HS-27A (cell line): ENCODE results near the gene AFF1.

Source experiments
- DNase-seq: peaks from one replicate; pipeline ENCODE4 v3.0.0-alpha.2; 2012; ENCODE audit warnings: low read depth, missing footprints

The AFF1 gene

GRCh38 chr4:86950831-86951525 lies 16.2 kb downstream of the AFF1 start:
- no peak for DNase-seq

- DNase-seq = no peak
Measured at GRCh38 chr4:86955888-86956451, 21.2 kb downstream of the AFF1 start.

- no peak for DNase-seq
Measured at GRCh38 chr4:86957215-86957614, 22.4 kb downstream of the AFF1 start.

- no peak for DNase-seq
Measured at GRCh38 chr4:86959588-86960500, 25.0 kb downstream of the AFF1 start.

GRCh38 chr4:86960557-86960961 lies 25.7 kb downstream of the AFF1 start:
- DNase-seq = no peak

- no peak for DNase-seq
Measured at GRCh38 chr4:86961116-86961515, 26.3 kb downstream of the AFF1 start.

- no peak for DNase-seq
Measured at GRCh38 chr4:86961605-86962295, 26.9 kb downstream of the AFF1 start.

- DNase-seq = no peak
Measured at GRCh38 chr4:86963697-86964096, 28.9 kb downstream of the AFF1 start.

GRCh38 chr4:86965019-86965976 lies 30.5 kb downstream of the AFF1 start:
- no peak for DNase-seq

GRCh38 chr4:86967073-86967472 lies 32.3 kb downstream of the AFF1 start:
- DNase-seq = no peak

- DNase-seq = no peak
Measured at GRCh38 chr4:86967798-86968197, 33.0 kb downstream of the AFF1 start.

- no peak for DNase-seq
Measured at GRCh38 chr4:86968547-86968946, 33.7 kb downstream of the AFF1 start.

- no peak for DNase-seq
Measured at GRCh38 chr4:86970447-86971354, 35.9 kb downstream of the AFF1 start.

GRCh38 chr4:86971355-86971683 lies 36.5 kb downstream of the AFF1 start:
- no peak for DNase-seq

GRCh38 chr4:86972997-86973396 lies 38.2 kb downstream of the AFF1 start:
- DNase-seq = no peak

- no peak for DNase-seq
Measured at GRCh38 chr4:86973668-86974067, 38.9 kb downstream of the AFF1 start.

GRCh38 chr4:86974551-86974994 lies 39.8 kb downstream of the AFF1 start:
- DNase-seq = no peak

- no peak for DNase-seq
Measured at GRCh38 chr4:86975927-86976326, 41.1 kb downstream of the AFF1 start.

GRCh38 chr4:86976801-86977485 lies 42.1 kb downstream of the AFF1 start:
- DNase-seq = no peak
